K562 (cell line): ENCODE measurements around the gene NR2F6. TPM values are rescaled to one million over a fixed set of nuclear protein-coding genes. Genes with fewer than 3 reads are reported as not detected.

Source experiments
- CBFA2T2 ChIP-seq: fragments of 450-650 bp; conservative IDR thresholded peaks from 2 replicates; pipeline ENCODE4 v1.6.1; 2017; ENCODE audit warnings: mild to moderate bottlenecking
- HDGF ChIP-seq: fragments of 450-650 bp; IDR thresholded peaks from 2 replicates; pipeline ENCODE4 v1.6.1; 2016
- MNT ChIP-seq, 2 experiments: fragments of 450-650 bp; conservative IDR thresholded peaks; 2 replicates each; pipeline ENCODE4 v1.6.1; 2017; ENCODE audit warnings: mild to moderate bottlenecking in 2 of 2, moderate library complexity in 2 of 2
- PATZ1 ChIP-seq: fragments of 250-450 bp; sonication (Bioruptor Pico); IDR thresholded peaks from 2 replicates; pipeline ENCODE4 v1.5.0; 2020; ENCODE audit warnings: mild to moderate bottlenecking, borderline replicate concordance
- PML ChIP-seq: IDR thresholded peaks from 2 replicates; pipeline ENCODE4 v1.6.1; 2012; ENCODE audit warnings: low read length, inconsistent platforms
- RAD21 ChIP-seq, 2 experiments: fragments of 250-450 bp in 1 of 2; fragments of 450-650 bp in 1 of 2; sonication (Bioruptor Pico) in 1 of 2; formaldehyde crosslinking in 1 of 2; IDR thresholded peaks in 1 of 2; conservative IDR thresholded peaks in 1 of 2; 2 replicates each; pipeline versions ENCODE4 v1.4.0 to v1.8.0; 2020 to 2022; ENCODE audit warnings: mild to moderate bottlenecking in 2 of 2, moderate library complexity in 1 of 2
- TBL1XR1 ChIP-seq, 2 experiments: IDR thresholded peaks; 2 replicates each; pipeline ENCODE4 v1.6.1; 2012; ENCODE audit warnings: improper control_type of control experiment in 2 of 2, low read length in 2 of 2, mild to moderate bottlenecking in 1 of 2
- ZBTB1 ChIP-seq: sonication (generic); formaldehyde crosslinking; IDR thresholded peaks from 2 replicates; pipeline ENCODE4 v1.8.1; 2023; ENCODE audit warnings: missing genetic modification reagents, low read depth, mild to moderate bottlenecking, borderline replicate concordance
- ZBTB40 ChIP-seq, 2 experiments: fragments of 450-650 bp in 1 of 2; sonication (generic) in 1 of 2; formaldehyde crosslinking in 1 of 2; IDR thresholded peaks; 2 replicates each; pipeline versions ENCODE4 v1.7.1 to v1.9.0; 2016 to 2022; ENCODE audit warnings: inconsistent platforms in 1 of 2, mild to moderate bottlenecking in 1 of 2, missing genetic modification reagents in 1 of 2
- ZNF436 ChIP-seq: fragments of 250-450, 450-650 bp; sonication (Bioruptor Pico); formaldehyde crosslinking; IDR thresholded peaks from 2 replicates; pipeline ENCODE4 v1.7.0; 2020; ENCODE audit warnings: mild to moderate bottlenecking
- polyA plus RNA-seq, 8 experiments: library from polyadenylated mRNA; depleted of rRNA in 4 of 8; stranded (reverse) in 5 of 8; unstranded in 3 of 8; fragments of >200 nt; fragmentation: Nextera tagmentation in 2 of 8; fragmentation: Illumina TruSeq in 1 of 8; extraction: Ambion mirVana in 2 of 8; extraction: Trizol in 1 of 8; gene quantifications; 2 replicates each; pipeline versions ENCODE4 v1.2.1 to v1.2.3, GENCODE V29; 2011 to 2014; ENCODE audit warnings: inconsistent platforms in 1 of 8, missing spikeins in 1 of 8
- total RNA-seq, 7 experiments: library from RNA; depleted of rRNA in 6 of 7; stranded (reverse); fragments of >200 nt in 6 of 7; fragmentation: Illumina TruSeq in 2 of 7; extraction: Trizol in 2 of 7; gene quantifications; 2 replicates each; pipeline versions ENCODE4 v1.2.1 to v1.2.3, GENCODE V29; 2011 to 2021; ENCODE audit warnings: low replicate concordance in 1 of 7
- TF ChIP-seq, protein P1 (sequence below): fragments of 450-650 bp; IDR thresholded peaks from 2 replicates; pipeline ENCODE4 v1.6.1; 2018; ENCODE audit warnings: mild to moderate bottlenecking, low read depth; ENCODE audit not compliant: partially characterized antibody

Gene NR2F6
- total and polyA plus RNA-seq, 9 of the 15 experiments (the other 6 are each of a cell fraction or from before 2014, with no cell fraction given), result 0.76 to 97.5 (median 18.8) TPM

DNA sequence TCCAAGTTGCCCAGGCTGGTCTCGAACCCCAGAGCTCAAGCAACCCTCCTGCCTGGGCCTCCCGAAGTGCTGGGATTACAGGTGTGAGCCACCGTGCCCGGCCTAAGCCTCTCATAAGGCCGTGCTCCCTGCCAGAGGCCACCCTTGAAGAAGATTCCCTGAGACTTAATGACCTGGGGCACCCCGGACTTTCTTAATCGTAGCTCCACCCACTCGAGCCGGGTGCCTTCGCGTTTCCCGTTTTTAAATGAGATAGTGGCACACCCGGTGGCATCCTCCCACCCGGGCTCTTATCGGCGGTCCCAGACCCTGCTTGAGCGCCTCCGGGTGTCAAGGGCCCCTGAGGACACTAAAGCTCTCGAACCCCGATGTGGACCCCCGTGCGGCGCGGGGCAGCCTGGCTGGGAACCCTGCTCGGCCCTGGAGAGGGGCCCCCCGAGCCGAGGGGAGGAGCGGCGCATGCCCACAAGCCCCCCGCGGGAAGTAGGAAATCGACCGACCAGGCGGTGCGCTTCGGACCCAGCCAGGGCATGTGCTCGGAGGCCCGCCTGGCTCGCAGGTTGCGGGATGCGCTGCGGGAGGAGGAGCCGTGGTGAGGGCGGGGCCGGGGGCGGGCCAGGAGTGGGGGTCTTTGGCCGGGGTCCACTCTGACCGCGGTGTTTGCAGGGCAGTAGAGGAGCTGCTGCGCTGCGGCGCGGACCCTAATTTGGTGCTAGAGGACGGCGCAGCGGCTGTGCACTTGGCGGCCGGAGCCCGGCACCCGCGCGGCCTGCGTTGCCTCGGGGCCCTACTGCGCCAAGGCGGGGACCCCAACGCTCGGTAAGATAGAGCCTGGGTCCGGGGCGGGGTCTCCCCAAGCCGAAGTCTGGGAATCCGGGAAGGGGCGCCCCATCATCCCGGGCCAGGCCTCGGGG, 35.9 kb upstream of the NR2F6 start, which contains the start of gene ANKLE1 (continued):
- TF ChIP-seq ZBTB40 (IDR thresholded peaks at IDR 0.05), result no peak
- no peak for TF ChIP-seq ZBTB40 (CRISPR knock-in tag; IDR thresholded peaks at IDR 0.05)
- TF ChIP-seq ZBTB1 (CRISPR knock-in tag), result peak; percentile 38; the same call in 1 of the 2 replicates
- TF ChIP-seq, protein P1, sequence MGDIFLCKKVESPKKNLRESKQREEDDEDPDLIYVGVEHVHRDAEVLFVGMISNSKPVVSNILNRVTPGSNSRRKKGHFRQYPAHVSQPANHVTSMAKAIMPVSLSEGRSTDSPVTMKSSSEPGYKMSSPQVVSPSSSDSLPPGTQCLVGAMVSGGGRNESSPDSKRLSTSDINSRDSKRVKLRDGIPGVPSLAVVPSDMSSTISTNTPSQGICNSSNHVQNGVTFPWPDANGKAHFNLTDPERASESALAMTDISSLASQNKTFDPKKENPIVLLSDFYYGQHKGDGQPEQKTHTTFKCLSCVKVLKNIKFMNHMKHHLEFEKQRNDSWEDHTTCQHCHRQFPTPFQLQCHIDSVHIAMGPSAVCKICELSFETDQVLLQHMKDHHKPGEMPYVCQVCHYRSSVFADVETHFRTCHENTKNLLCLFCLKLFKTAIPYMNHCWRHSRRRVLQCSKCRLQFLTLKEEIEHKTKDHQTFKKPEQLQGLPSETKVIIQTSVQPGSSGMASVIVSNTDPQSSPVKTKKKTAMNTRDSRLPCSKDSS, result no peak
- no peak for TF ChIP-seq ZNF436 (CRISPR knock-in tag)
- TF ChIP-seq HDGF, result no peak
- TF ChIP-seq TBL1XR1 (IDR thresholded peaks at IDR 0.05; ENCODE audit: low read length in 2 of 2), result no peak
- TF ChIP-seq MNT (conservative IDR thresholded peaks at IDR 0.05), result no peak; a peak in 1 of 4 replicates
- TF ChIP-seq PATZ1 (CRISPR knock-in tag), result no peak
- TF ChIP-seq CBFA2T2, result peak; percentile 40; the same call in 1 of the 2 replicates
- no peak for TF ChIP-seq PML
- TF ChIP-seq RAD21 (CRISPR knock-in tag; conservative IDR thresholded peaks at IDR 0.05 in 1 of 2, IDR thresholded peaks at IDR 0.05 in 1 of 2), result no peak
